Measurements from ENCODE around the gene HNRNPU.

- TF ChIP-seq, protein P1, sequence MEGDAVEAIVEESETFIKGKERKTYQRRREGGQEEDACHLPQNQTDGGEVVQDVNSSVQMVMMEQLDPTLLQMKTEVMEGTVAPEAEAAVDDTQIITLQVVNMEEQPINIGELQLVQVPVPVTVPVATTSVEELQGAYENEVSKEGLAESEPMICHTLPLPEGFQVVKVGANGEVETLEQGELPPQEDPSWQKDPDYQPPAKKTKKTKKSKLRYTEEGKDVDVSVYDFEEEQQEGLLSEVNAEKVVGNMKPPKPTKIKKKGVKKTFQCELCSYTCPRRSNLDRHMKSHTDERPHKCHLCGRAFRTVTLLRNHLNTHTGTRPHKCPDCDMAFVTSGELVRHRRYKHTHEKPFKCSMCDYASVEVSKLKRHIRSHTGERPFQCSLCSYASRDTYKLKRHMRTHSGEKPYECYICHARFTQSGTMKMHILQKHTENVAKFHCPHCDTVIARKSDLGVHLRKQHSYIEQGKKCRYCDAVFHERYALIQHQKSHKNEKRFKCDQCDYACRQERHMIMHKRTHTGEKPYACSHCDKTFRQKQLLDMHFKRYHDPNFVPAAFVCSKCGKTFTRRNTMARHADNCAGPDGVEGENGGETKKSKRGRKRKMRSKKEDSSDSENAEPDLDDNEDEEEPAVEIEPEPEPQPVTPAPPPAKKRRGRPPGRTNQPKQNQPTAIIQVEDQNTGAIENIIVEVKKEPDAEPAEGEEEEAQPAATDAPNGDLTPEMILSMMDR (IDR thresholded peaks at IDR 0.05; ENCODE audit: low read depth, low read length, missing input control), result no peak
- TF ChIP-seq YY1 (IDR thresholded peaks at IDR 0.05) (no peak), FOXA2 (IDR thresholded peaks at IDR 0.05) (no peak), JUND (IDR thresholded peaks at IDR 0.05) (no peak)
- TF ChIP-seq, protein P2, sequence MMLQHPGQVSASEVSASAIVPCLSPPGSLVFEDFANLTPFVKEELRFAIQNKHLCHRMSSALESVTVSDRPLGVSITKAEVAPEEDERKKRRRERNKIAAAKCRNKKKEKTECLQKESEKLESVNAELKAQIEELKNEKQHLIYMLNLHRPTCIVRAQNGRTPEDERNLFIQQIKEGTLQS (IDR thresholded peaks at IDR 0.05), result no peak
Observed at GRCh38 chr1:244866355-244866754, 2.0 kb upstream of the HNRNPU start.

All from liver (tissue), 3 donors.